Glutamatergic neuron (in vitro differentiated cells): ENCODE measurements around the gene SPAG17. TPM values are rescaled to one million over a fixed set of nuclear protein-coding genes. Genes with fewer than 3 reads are reported as not detected.

Experiments
- DNase-seq: peaks from one replicate; pipeline ENCODE4 v3.0.0; 2022
- H3K27ac Mint-ChIP-seq: one replicate; pipeline ENCODE4 v1.8.0; 2020; ENCODE audit warnings: mild to moderate bottlenecking, mixed read lengths, inconsistent platforms; ENCODE audit not compliant: unreplicated experiment
- H3K27me3 Mint-ChIP-seq: one replicate; pipeline ENCODE4 v1.8.0; 2020; ENCODE audit warnings: mild to moderate bottlenecking, moderate library complexity, mixed read lengths, inconsistent platforms; ENCODE audit not compliant: unreplicated experiment
- H3K36me3 Mint-ChIP-seq: one replicate; pipeline ENCODE4 v1.8.0; 2020; ENCODE audit warnings: mild to moderate bottlenecking, mixed read lengths, inconsistent platforms; ENCODE audit not compliant: unreplicated experiment
- H3K4me1 Mint-ChIP-seq: one replicate; pipeline ENCODE4 v1.8.0; 2020; ENCODE audit warnings: mild to moderate bottlenecking, low read depth, mixed read lengths, inconsistent platforms; ENCODE audit not compliant: unreplicated experiment
- H3K4me3 Mint-ChIP-seq: one replicate; pipeline ENCODE4 v1.8.0; 2020; ENCODE audit warnings: mild to moderate bottlenecking, mixed read lengths, inconsistent platforms; ENCODE audit not compliant: unreplicated experiment
- H3K9me3 Mint-ChIP-seq: one replicate; pipeline ENCODE4 v1.8.0; 2020; ENCODE audit warnings: mild to moderate bottlenecking, moderate library complexity, mixed read lengths, inconsistent platforms; ENCODE audit not compliant: unreplicated experiment
- CTCF ChIP-seq: fragments of 200-600 bp; sonication (generic); IDR thresholded peaks from one replicate; pipeline ENCODE4 v1.5.0; 2021; ENCODE audit not compliant: partially characterized antibody, unreplicated experiment
- total RNA-seq: library from RNA; stranded (reverse); fragmentation: NEBNext Ultra II Directional; extraction: Animal tissue kit (Norgen Biotek cat#: 25700); gene quantifications from one replicate; pipeline ENCODE4 v1.2.1, GENCODE V29; 2021; ENCODE audit not compliant: unreplicated experiment

The SPAG17 gene
- total RNA-seq, 1 donor from 2014 or later = not detected

GRCh38 chr1:117904485-117904884, 280.5 kb downstream of the SPAG17 start:
- Mint-ChIP-seq H3K27me3 (peaks cover 2% of the 10 kb centered on the region), H3K9me3 (no peaks in the 10 kb centered on the region), H3K27ac (no peak overlapping the region), H3K4me1 (no peaks in the 10 kb centered on the region), H3K4me3 (no peak overlapping the region), H3K36me3 (no peaks in the 10 kb centered on the region)
- no peak for DNase-seq
- TF ChIP-seq CTCF = no peak
